Measurements from ENCODE around the gene BRCC3.

GRCh38 chrX:155027509-155028066 is 43.7 kb upstream of the BRCC3 start:
- TF ChIP-seq CTCF (IDR thresholded peaks at IDR 0.05) = no peak
- TF ChIP-seq POLR2A (IDR thresholded peaks at IDR 0.05) = peak in 1 of 2 donors; percentile 64
